ENCODE data around the gene NTRK1. TPM values are rescaled to one million over a fixed set of nuclear protein-coding genes. Genes with fewer than 3 reads are reported as not detected.

The NTRK1 gene
- total RNA-seq, 1 donor from 2014 or later: 1.9 TPM

DNA sequence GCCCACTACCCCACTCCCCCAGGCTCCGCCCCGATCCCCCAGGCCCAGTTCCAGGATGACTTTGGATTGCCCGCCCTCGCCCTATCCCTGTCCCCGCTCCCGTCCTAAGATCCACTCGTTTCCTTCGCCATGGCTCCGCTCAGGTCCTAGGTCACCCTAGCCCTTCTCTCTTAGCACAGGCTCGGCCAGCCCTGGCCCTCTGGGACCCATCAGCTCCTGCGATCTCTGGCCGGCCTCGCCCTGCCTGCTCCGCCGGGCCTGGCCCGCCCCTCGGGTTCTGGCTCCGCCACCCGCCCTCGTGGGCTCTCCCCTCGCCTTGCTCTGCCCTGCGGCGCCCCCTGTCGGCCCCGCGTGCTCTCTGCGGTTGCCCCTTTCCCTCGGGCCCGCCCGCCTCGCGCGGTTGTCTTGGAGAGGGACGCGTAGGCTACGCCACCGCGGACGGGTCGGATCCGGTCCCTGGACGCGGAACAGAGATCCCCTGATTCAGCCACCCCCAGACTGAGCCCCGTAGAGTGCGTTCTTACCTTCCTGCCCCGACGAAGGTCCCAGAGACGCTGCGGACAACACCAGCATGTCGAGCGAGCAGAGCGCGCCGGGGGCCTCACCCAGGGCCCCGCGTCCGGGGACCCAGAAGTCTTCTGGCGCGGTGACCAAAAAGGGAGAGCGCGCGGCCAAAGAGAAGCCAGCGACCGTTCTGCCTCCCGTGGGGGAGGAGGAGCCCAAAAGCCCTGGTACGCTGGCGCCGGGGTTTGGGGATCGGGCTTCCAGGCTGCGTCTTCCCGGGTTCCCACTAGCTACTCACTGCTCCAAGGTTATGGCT is 59.8 kb downstream of the NTRK1 start, which contains the start of gene LRRC71:
TSS of gene LRRC71 (plus strand) at position 400 of the 820 bp plus-strand sequence. CDS start at position 572, 172 bp downstream.
- no peaks in the 10 kb centered on the region for H3K9me3 ChIP-seq
- H3K27me3 ChIP-seq (ENCODE audit: low read depth): peaks cover 56% of the 10 kb centered on the region
- TF ChIP-seq, protein P1, sequence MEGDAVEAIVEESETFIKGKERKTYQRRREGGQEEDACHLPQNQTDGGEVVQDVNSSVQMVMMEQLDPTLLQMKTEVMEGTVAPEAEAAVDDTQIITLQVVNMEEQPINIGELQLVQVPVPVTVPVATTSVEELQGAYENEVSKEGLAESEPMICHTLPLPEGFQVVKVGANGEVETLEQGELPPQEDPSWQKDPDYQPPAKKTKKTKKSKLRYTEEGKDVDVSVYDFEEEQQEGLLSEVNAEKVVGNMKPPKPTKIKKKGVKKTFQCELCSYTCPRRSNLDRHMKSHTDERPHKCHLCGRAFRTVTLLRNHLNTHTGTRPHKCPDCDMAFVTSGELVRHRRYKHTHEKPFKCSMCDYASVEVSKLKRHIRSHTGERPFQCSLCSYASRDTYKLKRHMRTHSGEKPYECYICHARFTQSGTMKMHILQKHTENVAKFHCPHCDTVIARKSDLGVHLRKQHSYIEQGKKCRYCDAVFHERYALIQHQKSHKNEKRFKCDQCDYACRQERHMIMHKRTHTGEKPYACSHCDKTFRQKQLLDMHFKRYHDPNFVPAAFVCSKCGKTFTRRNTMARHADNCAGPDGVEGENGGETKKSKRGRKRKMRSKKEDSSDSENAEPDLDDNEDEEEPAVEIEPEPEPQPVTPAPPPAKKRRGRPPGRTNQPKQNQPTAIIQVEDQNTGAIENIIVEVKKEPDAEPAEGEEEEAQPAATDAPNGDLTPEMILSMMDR (IDR thresholded peaks at IDR 0.05): peak; percentile 90
- peak; percentile 93 to 94 for ATAC-seq
- intact Hi-C loops (cut with DNase I): no loop called here
- H3K4me1 ChIP-seq: peaks cover 20% of the 10 kb centered on the region
- no peak within 1 kb of the TSS for H3K27ac ChIP-seq
- peak; percentile 81 for DNase-seq
- peaks cover 16% of the 10 kb centered on the region for H3K36me3 ChIP-seq
- H3K4me3 ChIP-seq: peak within 1 kb of the TSS; percentile 21

DNA sequence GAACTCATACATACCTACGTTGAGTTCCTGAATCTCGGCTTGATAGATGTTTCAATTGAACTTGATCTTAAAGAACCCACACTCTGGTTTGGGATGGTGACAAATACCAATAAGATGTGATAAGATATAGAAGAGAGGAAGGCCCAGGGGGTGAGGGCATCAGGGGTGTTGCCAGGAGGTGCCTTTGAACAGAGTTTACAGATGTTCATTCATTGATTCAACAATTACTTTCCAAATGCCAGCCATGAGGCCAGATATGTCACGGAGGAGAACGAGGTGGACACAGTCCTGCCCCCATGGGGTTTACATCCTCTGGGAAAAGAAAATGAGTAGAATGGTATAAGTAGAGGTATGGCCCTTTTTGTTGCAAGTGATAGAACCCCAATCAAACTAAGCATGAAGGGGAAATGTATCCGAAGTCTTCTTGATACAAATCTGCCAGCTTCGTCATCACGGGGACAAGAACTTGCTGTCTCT is 60.4 kb downstream of the NTRK1 start:
- intact Hi-C loops (cut with DNase I): no loop called here

DNA sequence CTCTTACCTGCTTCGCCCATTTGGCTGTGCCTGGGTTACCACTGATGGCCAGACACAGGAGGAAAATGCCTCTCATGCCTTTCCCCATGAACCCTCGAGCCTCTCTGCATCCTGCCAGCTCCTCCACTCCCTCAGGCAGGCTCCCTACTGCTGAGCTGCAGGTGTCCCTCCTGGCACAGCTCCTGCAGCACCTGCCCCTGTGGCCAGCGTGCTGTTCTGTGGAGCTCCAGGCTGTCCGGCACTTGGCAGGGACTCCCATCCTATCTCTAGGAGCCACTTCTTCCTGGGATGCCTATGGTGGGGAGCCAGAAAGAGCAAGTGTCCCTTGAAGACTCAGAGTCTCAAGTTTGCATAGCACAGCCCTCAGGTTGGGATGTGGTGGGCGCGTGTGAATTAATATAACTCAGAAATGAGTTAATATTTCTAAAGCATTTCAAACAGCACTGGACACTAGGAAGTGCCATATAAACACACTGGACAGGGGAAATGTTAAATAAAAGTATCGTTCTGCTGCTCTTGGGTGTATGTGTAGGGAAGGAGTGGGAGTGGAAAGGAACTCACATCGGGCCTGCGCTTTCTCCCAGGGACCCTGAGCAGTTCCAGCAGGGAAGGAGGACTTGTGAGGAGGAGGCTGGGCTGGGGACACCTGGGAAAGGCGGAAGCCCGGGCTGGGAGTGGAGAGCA is 62.5 kb downstream of the NTRK1 start:
- intact Hi-C loops (cut with DNase I): no loop called here
- Histone ChIP-seq H3K27ac (no peak overlapping the region), H3K36me3 (no peaks in the 10 kb centered on the region), H3K4me1 (peaks cover 31% of the 10 kb centered on the region), H3K27me3 (ENCODE audit: low read depth) (peaks cover 77% of the 10 kb centered on the region), H3K4me3 (no peak overlapping the region), H3K9me3 (no peaks in the 10 kb centered on the region)
- TF ChIP-seq, protein P1 (IDR thresholded peaks at IDR 0.05): no peak
- ATAC-seq (no peak), DNase-seq (no peak)

More for the DNA sequence above, 60.4 kb downstream of the NTRK1 start:
- peak overlapping the region; percentile 21 for H3K4me3 ChIP-seq
- H3K4me1 ChIP-seq: peaks cover 20% of the 10 kb centered on the region
- peaks cover 59% of the 10 kb centered on the region for H3K27me3 ChIP-seq (ENCODE audit: low read depth)
- H3K36me3 ChIP-seq: peaks cover 10% of the 10 kb centered on the region
- no peak for ATAC-seq
- TF ChIP-seq, protein P1 (IDR thresholded peaks at IDR 0.05): no peak
- DNase-seq: no peak
- H3K9me3 ChIP-seq: no peaks in the 10 kb centered on the region
- H3K27ac ChIP-seq: no peak overlapping the region

DNA sequence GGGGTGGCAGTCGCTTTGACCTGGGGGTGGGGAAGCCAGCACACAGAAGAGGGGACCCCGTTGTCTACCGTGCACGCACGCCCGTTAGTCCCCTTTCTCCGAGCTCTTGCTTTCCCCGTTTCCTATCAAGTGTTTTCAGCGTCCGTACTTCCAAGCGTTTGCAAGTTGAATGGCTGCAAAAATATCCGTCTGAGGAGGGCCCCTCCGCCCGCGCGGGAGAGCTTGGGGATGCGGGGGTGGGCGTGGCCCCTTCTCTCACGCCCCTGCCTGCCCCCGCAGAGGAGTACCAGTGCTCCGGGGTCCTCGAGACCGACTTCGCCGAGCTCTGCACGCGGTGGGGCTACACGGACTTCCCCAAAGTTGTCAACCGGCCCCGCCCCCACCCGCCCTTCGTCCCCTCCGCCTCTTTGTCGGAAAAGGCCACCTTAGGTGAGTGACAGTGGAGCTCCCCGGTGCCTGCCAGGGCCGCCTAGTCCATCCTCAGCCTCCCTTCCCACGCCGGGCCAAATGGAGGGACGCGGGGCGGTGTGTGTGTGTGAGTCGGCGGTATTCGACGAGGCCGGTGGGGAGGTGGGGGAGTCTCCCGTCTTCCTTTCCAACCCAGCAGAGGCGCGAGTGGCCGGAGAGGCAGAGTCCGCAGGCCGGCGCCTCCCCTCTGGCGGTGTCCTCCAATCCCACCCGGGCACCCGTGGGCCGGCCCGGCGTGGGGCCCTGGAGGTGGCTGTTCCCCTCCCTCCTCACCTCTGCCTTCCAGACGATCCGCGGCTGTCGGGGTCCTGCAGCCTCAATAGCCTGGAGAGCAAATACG is 63.2 kb downstream of the NTRK1 start:
- peaks cover 77% of the 10 kb centered on the region for H3K27me3 ChIP-seq (ENCODE audit: low read depth)
- TF ChIP-seq, protein P1 (IDR thresholded peaks at IDR 0.05): no peak
- DNase-seq (no peak), ATAC-seq (no peak)
- no peaks in the 10 kb centered on the region for H3K9me3 ChIP-seq
- H3K36me3 ChIP-seq: no peaks in the 10 kb centered on the region
- H3K4me1 ChIP-seq: peaks cover 31% of the 10 kb centered on the region
- intact Hi-C loops (cut with DNase I): no loop called here
- no peak overlapping the region for H3K4me3 ChIP-seq
- H3K27ac ChIP-seq: no peak overlapping the region

All from lower lobe of right lung (tissue), 2 donors.